Measurements from ENCODE around the gene CTSV.
"Not testable (repeated sequence)": the region's sequence is repeated elsewhere in the genome, so short reads cannot be mapped to it uniquely, and the experiment has no call there.

The CTSV gene

GRCh38 chr9:97013151-97014132 is 25.5 kb downstream of the CTSV start:
- POLR2A ChIA-PET: interaction anchor here (0.5 to 1.1 kb wide), 3 partner anchors 26 to 138 kb away, joined by 3 to 5 read pairs (median 4); no protein-coding TSS in a partner anchor
- H3K27ac ChIP-seq (ENCODE audit: extremely low read depth, low read depth, low read length): peak overlapping the region; percentile 69
- TF ChIP-seq GLIS2 (tag by site-specific recombination; IDR thresholded peaks at IDR 0.05) (peak; percentile 76), GLIS1 (tag by site-specific recombination; IDR thresholded peaks at IDR 0.05) (peak; percentile 8; the same call in 1 of the 2 replicates), ZBTB17 (tag by site-specific recombination; IDR thresholded peaks at IDR 0.05) (0 out of 2 replicates have a peak, but pooled peaks have one; percentile 25), KLF1 (tag by site-specific recombination; IDR thresholded peaks at IDR 0.05) (peak; percentile 33; the same call in 1 of the 2 replicates), SP2 (tag by site-specific recombination; IDR thresholded peaks at IDR 0.05) (peak; percentile 81), SP3 (tag by site-specific recombination; IDR thresholded peaks at IDR 0.05) (peak; percentile 68), ZEB2 (tag by site-specific recombination; IDR thresholded peaks at IDR 0.05) (peak; percentile 52; the same call in 1 of the 2 replicates), ZBTB21 (tag by site-specific recombination; IDR thresholded peaks at IDR 0.05) (peak; percentile 88), PATZ1 (tag by site-specific recombination; IDR thresholded peaks at IDR 0.05) (0 out of 2 replicates have a peak, but pooled peaks have one; percentile 30), KLF8 (tag by site-specific recombination; IDR thresholded peaks at IDR 0.05) (peak; percentile 65; the same call in 1 of the 2 replicates), ZBTB11 (tag by site-specific recombination; conservative IDR thresholded peaks at IDR 0.05; ENCODE audit: low read depth) (peak; percentile 78), HIC1 (tag by site-specific recombination; IDR thresholded peaks at IDR 0.05) (peak; percentile 60), PRDM10 (tag by site-specific recombination; IDR thresholded peaks at IDR 0.05) (peak; percentile 82), KLF9 (tag by site-specific recombination; IDR thresholded peaks at IDR 0.05; ENCODE audit: low read depth) (peak; percentile 89), ZXDB (tag by site-specific recombination; IDR thresholded peaks at IDR 0.05) (peak; percentile 66), ZBTB26 (tag by site-specific recombination; optimal IDR thresholded peaks at IDR 0.05) (peak; percentile 79), ZNF629 (tag by site-specific recombination; IDR thresholded peaks at IDR 0.05) (peak; percentile 96), ZNF335 (tag by site-specific recombination; conservative IDR thresholded peaks at IDR 0.05) (peak; percentile 29; the same call in 1 of the 2 replicates)

More at GRCh38 chr9:97013151-97014132, 25.5 kb downstream of the CTSV start:
- H3K9me3 ChIP-seq (ENCODE audit: control insufficient read depth, insufficient read depth, low read depth, low read length); CTCF ChIA-PET; H3K36me3 ChIP-seq (ENCODE audit: control insufficient read depth in 2 of 2, insufficient read depth in 1 of 2, low read length in 2 of 2); H3K4me1 ChIP-seq (ENCODE audit: control insufficient read depth, insufficient read depth, low read length): not testable (repeated sequence)
- peak overlapping the region; percentile 74 for H3K4me3 ChIP-seq (ENCODE audit: low read depth, low read length)
